Smooth muscle cell (in vitro differentiated cells): ENCODE data around the gene MYG1. TPM values are rescaled to one million over a fixed set of nuclear protein-coding genes. Genes with fewer than 3 reads are reported as not detected.
A peak's percentile ranks its signal among the peaks of the same experiment; 100 is the strongest.

Source experiments
- DNase-seq: peaks from one replicate; lab custom pipeline; 2025; ENCODE audit not compliant: unreplicated experiment; lab: John Stamatoyannopoulos, UW
- H2AFZ ChIP-seq: fragments of 200-600 bp; sonication (generic); 2 replicates; pipeline ENCODE4 v1.6.0; 2016; ENCODE audit warnings: antibody characterized with exemption, low read depth, mild to moderate bottlenecking
- H3F3A ChIP-seq: fragments of 200-600 bp; sonication (generic); 2 replicates; pipeline ENCODE4 v1.6.0; 2017; ENCODE audit warnings: antibody characterized with exemption, low read depth
- H3K27ac ChIP-seq: fragments of 200-600 bp; sonication (generic); 2 replicates; pipeline ENCODE4 v1.5.1; 2016; ENCODE audit warnings: low read depth, mild to moderate bottlenecking
- H3K27me3 ChIP-seq: fragments of 200-600 bp; sonication (generic); 2 replicates; pipeline ENCODE4 v1.6.1; 2016; ENCODE audit warnings: low read depth, mild to moderate bottlenecking
- H3K36me3 ChIP-seq: fragments of 200-600 bp; sonication (generic); 2 replicates; pipeline ENCODE4 v1.5.1; 2016; ENCODE audit warnings: low read depth
- H3K4me1 ChIP-seq: fragments of 200-600 bp; sonication (generic); 2 replicates; pipeline ENCODE4 v1.5.1; 2016; ENCODE audit warnings: low read depth
- H3K4me2 ChIP-seq: fragments of 200-600 bp; sonication (generic); 2 replicates; pipeline ENCODE4 v1.6.0; 2016; ENCODE audit warnings: mild to moderate bottlenecking
- H3K4me3 ChIP-seq: fragments of 200-600 bp; sonication (generic); 2 replicates; pipeline ENCODE4 v1.5.1; 2016; ENCODE audit warnings: mild to moderate bottlenecking
- H3K79me2 ChIP-seq: fragments of 200-600 bp; sonication (generic); 2 replicates; pipeline ENCODE4 v1.6.0; 2016; ENCODE audit warnings: low read depth, mild to moderate bottlenecking
- H3K9ac ChIP-seq: fragments of 200-600 bp; sonication (generic); 2 replicates; pipeline ENCODE4 v1.6.0; 2016; ENCODE audit warnings: low read depth
- H3K9me3 ChIP-seq: fragments of 200-600 bp; sonication (generic); replicated peaks from 2 replicates; pipeline ENCODE4 v1.5.1; 2016; ENCODE audit warnings: low read depth
- H4K20me1 ChIP-seq: fragments of 200-600 bp; sonication (generic); 2 replicates; pipeline ENCODE4 v1.6.0; 2016; ENCODE audit warnings: low read depth
- WGBS: methylation state at CpG from one replicate; pipeline ENCODE4 v1.1.7; 2016; ENCODE audit warnings: low lambda C conversion rate; 5-methylcytosine and 5-hydroxymethylcytosine counted together
- polyA plus RNA-seq: library from polyadenylated mRNA; unstranded; fragments of >200 nt; fragmentation: Nextera tagmentation; extraction: Ambion mirVana; gene quantifications from 2 replicates; pipeline ENCODE4 v1.2.1, GENCODE V29; 2016
- total RNA-seq: library from RNA; depleted of rRNA; stranded (reverse); fragments of >200 nt; gene quantifications from 2 replicates; pipeline ENCODE4 v1.2.3, GENCODE V29; 2014
- TF ChIP-seq, protein P1 (sequence below): fragments of 200-600 bp; sonication (generic); IDR thresholded peaks from 2 replicates; pipeline ENCODE4 v1.5.1; 2017; ENCODE audit warnings: borderline replicate concordance, mild to moderate bottlenecking, antibody characterized with exemption; ENCODE audit not compliant: insufficient read depth, poor library complexity, severe bottlenecking

MYG1 gene
- total and polyA plus RNA-seq, 2 experiments from 2014 or later = 30.8 to 56.9 TPM

DNA sequence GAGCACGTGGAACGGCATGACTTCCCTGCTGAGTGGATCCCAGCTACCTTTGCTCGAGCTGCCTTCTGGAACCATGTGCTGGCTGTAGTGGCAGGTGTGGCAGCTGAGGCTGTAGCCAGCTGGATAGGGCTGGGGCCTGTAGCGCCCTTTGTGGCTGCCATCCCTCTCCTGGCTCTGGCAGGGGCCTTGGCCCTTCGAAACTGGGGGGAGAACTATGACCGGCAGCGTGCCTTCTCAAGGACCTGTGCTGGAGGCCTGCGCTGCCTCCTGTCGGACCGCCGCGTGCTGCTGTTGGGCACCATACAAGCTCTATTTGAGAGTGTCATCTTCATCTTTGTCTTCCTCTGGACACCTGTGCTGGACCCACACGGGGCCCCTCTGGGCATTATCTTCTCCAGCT, 46.2 kb upstream of the MYG1 start:
- no peaks in the 10 kb centered on the region for H3K9me3 ChIP-seq
- H3K9ac ChIP-seq = no peak overlapping the region
- TF ChIP-seq, protein P1, sequence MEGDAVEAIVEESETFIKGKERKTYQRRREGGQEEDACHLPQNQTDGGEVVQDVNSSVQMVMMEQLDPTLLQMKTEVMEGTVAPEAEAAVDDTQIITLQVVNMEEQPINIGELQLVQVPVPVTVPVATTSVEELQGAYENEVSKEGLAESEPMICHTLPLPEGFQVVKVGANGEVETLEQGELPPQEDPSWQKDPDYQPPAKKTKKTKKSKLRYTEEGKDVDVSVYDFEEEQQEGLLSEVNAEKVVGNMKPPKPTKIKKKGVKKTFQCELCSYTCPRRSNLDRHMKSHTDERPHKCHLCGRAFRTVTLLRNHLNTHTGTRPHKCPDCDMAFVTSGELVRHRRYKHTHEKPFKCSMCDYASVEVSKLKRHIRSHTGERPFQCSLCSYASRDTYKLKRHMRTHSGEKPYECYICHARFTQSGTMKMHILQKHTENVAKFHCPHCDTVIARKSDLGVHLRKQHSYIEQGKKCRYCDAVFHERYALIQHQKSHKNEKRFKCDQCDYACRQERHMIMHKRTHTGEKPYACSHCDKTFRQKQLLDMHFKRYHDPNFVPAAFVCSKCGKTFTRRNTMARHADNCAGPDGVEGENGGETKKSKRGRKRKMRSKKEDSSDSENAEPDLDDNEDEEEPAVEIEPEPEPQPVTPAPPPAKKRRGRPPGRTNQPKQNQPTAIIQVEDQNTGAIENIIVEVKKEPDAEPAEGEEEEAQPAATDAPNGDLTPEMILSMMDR = no peak
- H3K4me3 ChIP-seq = peak overlapping the region; percentile 93
- H3F3A ChIP-seq = peaks cover 6% of the 10 kb centered on the region
- peaks cover 16% of the 10 kb centered on the region for H3K79me2 ChIP-seq
- H3K36me3 ChIP-seq = no peaks in the 10 kb centered on the region
- DNase-seq = no peak
- WGBS = 94% methylated on average over 13 of the region's 13 CpGs
- peak overlapping the region; percentile 96 for H3K4me2 ChIP-seq
- no peak overlapping the region for H3K27ac ChIP-seq
- H3K27me3 ChIP-seq = no peaks in the 10 kb centered on the region
- no peak overlapping the region for H2AFZ ChIP-seq
- H3K4me1 ChIP-seq = peaks cover 10% of the 10 kb centered on the region
- no peaks in the 10 kb centered on the region for H4K20me1 ChIP-seq

DNA sequence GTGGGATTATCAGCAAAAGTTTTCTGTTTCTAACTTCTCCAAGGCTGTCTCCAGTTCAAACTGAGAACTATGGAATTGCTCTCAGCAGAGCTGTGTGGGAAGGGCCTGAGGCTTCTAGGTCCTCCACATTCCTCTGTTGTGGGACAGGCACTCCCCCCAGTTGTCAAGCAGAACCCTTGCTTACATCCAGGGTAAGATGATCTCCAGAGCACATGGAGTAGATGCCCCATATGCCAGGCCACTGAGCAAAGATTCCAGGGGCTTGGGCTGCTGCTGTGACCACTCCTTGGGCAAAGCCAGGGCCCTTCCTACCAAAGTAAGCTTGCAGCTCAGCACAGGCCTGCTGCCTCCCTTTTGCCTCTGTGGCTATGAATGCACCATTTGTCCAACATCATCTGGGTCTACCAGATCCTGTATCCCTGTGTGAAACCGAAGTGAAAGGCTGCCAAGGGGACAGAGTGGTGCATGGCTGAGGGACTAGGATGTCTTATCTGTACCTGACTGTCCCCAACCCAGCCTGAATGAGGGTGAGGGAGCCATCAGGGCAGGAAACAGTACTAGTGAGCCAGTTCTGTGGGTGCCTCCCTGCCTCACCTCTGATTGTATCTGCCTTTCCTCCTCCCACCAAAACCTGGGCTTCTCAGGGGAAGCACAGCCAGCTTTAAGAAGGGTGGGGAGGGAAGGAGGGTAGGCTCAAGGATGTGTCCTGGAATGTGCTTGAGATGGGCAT, 44.5 kb upstream of the MYG1 start:
- no peak overlapping the region for H3K27ac ChIP-seq
- H3K27me3 ChIP-seq = no peaks in the 10 kb centered on the region
- no peak overlapping the region for H3K4me2 ChIP-seq
- 92% methylated on average over 1 of the region's 1 CpG for WGBS
- H3K9me3 ChIP-seq = no peaks in the 10 kb centered on the region
- TF ChIP-seq, protein P1 = no peak
- H3K79me2 ChIP-seq = peaks cover 16% of the 10 kb centered on the region
- DNase-seq = no peak
- H3F3A ChIP-seq = peaks cover 6% of the 10 kb centered on the region
- H3K9ac ChIP-seq = no peak overlapping the region
- H3K36me3 ChIP-seq = no peaks in the 10 kb centered on the region
- peaks cover 10% of the 10 kb centered on the region for H3K4me1 ChIP-seq
- no peak overlapping the region for H2AFZ ChIP-seq
- H3K4me3 ChIP-seq = no peak overlapping the region
- no peaks in the 10 kb centered on the region for H4K20me1 ChIP-seq

DNA sequence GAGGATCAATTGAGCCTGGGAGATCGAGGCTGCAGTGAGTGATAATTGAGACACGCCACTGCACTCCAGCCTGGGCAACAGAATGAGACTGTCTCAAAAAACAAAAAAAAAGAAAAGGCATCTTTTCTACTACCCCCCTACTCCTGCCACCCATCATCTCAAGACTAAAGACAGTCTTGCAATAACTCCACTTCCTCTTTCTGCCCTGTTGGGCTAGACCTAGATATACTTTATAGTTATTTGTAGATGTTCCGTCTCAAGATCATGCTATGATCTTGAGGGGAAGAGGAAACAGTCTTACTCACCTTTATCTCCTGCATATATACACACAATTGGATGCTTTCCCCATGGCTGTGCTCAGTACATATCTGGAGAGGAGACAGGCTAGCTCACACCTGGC, 43.5 kb upstream of the MYG1 start:
- no peak overlapping the region for H2AFZ ChIP-seq
- H3K4me1 ChIP-seq = peaks cover 10% of the 10 kb centered on the region
- TF ChIP-seq, protein P1 = no peak
- no peak overlapping the region for H3K27ac ChIP-seq
- H3K36me3 ChIP-seq = no peaks in the 10 kb centered on the region
- DNase-seq = no peak
- no peak overlapping the region for H3K4me3 ChIP-seq
- no peaks in the 10 kb centered on the region for H4K20me1 ChIP-seq
- no peaks in the 10 kb centered on the region for H3K27me3 ChIP-seq
- H3K9me3 ChIP-seq = no peaks in the 10 kb centered on the region
- 97% methylated on average over 3 of the region's 3 CpGs for WGBS
- peaks cover 16% of the 10 kb centered on the region for H3K79me2 ChIP-seq
- H3K4me2 ChIP-seq = no peak overlapping the region
- H3F3A ChIP-seq = peaks cover 4% of the 10 kb centered on the region
- H3K9ac ChIP-seq = no peak overlapping the region
